Right cardiac atrium (tissue), 5 donors: ENCODE data around the gene ITPRIPL1. TPM values are rescaled to one million over a fixed set of nuclear protein-coding genes. Genes with fewer than 3 reads are reported as not detected.

Experiments
- ATAC-seq, 2 donors: fragments of 200-7000 bp; cut with Tn5 transposase; one replicate each; pipeline versions ENCODE4 v1.8.0 to v1.9.1; 2020; ENCODE audit warnings: moderate library complexity in 2 of 2, mild to moderate bottlenecking in 1 of 2
- DNase-seq, 3 donors: peaks; one replicate each; pipeline ENCODE4 v3.0.0-alpha.2; 2020
- H3K27ac ChIP-seq: one replicate; pipeline ENCODE4 v1.5.1; 2013; ENCODE audit warnings: mild to moderate bottlenecking, low read length, control low read depth, moderate library complexity
- H3K27me3 ChIP-seq: one replicate; pipeline ENCODE4 v1.6.1; 2013; ENCODE audit not compliant: control insufficient read depth, insufficient read depth
- H3K4me1 ChIP-seq: one replicate; pipeline ENCODE4 v1.6.1; 2013; ENCODE audit warnings: low read length; ENCODE audit not compliant: control insufficient read depth, insufficient read depth
- H3K4me3 ChIP-seq: one replicate; pipeline ENCODE4 v1.5.1; 2013; ENCODE audit warnings: low read length, control low read depth
- H3K9me3 ChIP-seq: one replicate; pipeline ENCODE4 v1.6.1; 2013; ENCODE audit warnings: low read length; ENCODE audit not compliant: control insufficient read depth
- whole genome bisulfite sequencing: extraction: QIAGEN DNeasy Blood & Tissue Kit; methylation state at CpG from one replicate; pipeline ENCODE4 v1.1.7; 2013; 5-methylcytosine and 5-hydroxymethylcytosine counted together
- intact Hi-C, 4 donors: fragments of 100-400 bp; cut with DNase I; formaldehyde crosslinking; loops; one replicate each; pipeline versions ENCODE4 v1.11.0 to v1.14.0; 2022 to 2023
- polyA plus RNA-seq: library from polyadenylated mRNA; stranded (reverse); fragments of 200-250 nt; gene quantifications from one replicate; pipeline ENCODE4 v1.2.3, GENCODE V29; 2013
- total RNA-seq, 4 donors: library from RNA; stranded (reverse); fragmentation: NEBNext Ultra II Directional; extraction: Animal tissue kit (Norgen Biotek cat#: 25700); gene quantifications; one replicate each; pipeline ENCODE4 v1.2.1, GENCODE V29; 2021
- donor health status: healthy with polysubstance abuse.
- donor health status: DM: no; HTN: yes; CAD: no.
- donor health status: DM: no; HTN: no; CAD: no.
- donor health status: DM: no; HTN: yes; CAD: no; lungs with severe emphysema.
- donor health status: DM: yes; HTN: yes; CAD: no.

Gene ITPRIPL1
- total and polyA plus RNA-seq, 5 donors, result 0.50 to 1.5 (median 0.68) TPM

DNA sequence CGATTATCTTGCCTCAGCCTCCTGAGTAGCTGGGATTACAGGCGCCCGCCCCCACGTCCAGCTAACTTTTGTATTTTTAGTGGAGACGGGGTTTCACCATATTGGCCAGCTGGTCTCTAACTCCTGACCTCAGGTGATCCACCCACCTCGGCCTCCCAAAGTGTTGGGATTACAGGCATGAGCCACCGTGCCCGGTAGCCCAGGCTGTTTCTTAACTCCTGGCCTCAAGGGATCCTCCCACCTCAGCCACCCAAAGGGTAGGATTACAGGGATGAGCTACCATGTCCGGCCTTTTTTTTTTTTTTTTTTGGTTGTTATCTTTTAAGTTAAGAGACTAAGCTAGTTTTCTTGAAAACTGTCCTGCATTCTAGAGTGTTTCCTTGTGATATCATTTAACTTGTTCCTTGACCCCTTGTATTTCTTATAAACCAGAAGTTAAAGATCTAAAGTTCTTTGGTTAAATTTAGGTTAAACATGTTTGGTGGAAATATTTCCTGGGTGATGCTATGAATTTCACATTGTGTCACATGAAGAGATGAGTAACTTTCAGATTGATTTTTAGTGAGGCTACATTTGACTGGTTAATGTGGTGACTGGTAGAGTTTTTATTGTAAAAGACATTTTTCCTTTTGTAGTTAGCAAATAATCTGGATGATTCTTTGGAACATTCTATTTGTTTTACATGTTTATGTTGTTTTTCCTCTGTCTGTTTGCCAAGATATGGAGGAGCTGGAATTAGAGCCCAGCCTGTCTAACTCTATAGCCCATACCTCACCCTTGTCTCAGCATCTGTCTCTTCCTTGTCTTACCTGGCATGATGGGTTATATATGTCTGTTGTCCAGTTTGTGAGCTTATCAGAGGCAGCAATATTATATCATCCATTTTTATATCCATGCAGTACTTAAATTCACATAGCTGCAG lies 15.6 kb downstream of the ITPRIPL1 start:
- intact Hi-C loops, result no loop called here
- no peak for DNase-seq
- no peaks in the 10 kb centered on the region for H3K9me3 ChIP-seq
- 94% methylated on average over 9 of the region's 9 CpGs for WGBS
- no peaks in the 10 kb centered on the region for H3K27me3 ChIP-seq
- H3K4me1 ChIP-seq, result no peaks in the 10 kb centered on the region
- H3K4me3 ChIP-seq, result no peak overlapping the region
- H3K27ac ChIP-seq, result no peak overlapping the region
- no peak for ATAC-seq

DNA sequence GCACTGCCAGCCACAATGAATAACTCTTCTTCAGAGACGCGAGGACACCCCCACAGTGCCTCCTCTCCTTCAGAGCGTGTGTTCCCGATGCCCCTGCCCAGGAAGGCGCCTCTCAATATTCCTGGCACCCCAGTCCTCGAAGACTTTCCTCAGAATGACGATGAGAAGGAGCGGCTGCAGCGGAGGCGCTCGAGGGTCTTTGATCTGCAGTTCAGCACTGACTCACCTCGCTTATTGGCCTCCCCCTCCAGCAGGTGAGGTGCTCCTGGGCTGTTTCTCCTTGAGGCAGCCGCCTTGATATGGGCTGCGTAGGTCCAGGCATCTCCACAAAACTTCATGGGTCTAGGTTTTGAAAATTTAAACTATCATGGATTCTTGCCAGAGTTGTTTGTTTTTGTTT lies 16.5 kb downstream of the ITPRIPL1 start:
- H3K27me3 ChIP-seq, result no peaks in the 10 kb centered on the region
- H3K27ac ChIP-seq, result no peak overlapping the region
- DNase-seq (no peak), ATAC-seq (no peak)
- no peaks in the 10 kb centered on the region for H3K9me3 ChIP-seq
- intact Hi-C loops, result no loop called here
- H3K4me1 ChIP-seq, result no peaks in the 10 kb centered on the region
- no peak overlapping the region for H3K4me3 ChIP-seq
- WGBS, result 96% methylated on average over 14 of the region's 14 CpGs

GRCh38 chr2:96342085-96342484 lies 17.0 kb downstream of the ITPRIPL1 start:
- ATAC-seq, result peak in 1 of 2 donors; percentile 33
- intact Hi-C loops, result no loop called here
- H3K4me3 ChIP-seq, result no peak overlapping the region

GRCh38 chr2:96344011-96344410 lies 18.9 kb downstream of the ITPRIPL1 start:
- intact Hi-C loops, result no loop called here
- H3K4me3 ChIP-seq, result no peak overlapping the region
- DNase-seq (no peak), ATAC-seq (no peak)
- 86% methylated on average over 5 of the region's 5 CpGs for WGBS
- H3K9me3 ChIP-seq, result no peaks in the 10 kb centered on the region
- H3K27me3 ChIP-seq, result no peaks in the 10 kb centered on the region
- H3K4me1 ChIP-seq, result no peaks in the 10 kb centered on the region
- H3K27ac ChIP-seq, result no peak overlapping the region

More at GRCh38 chr2:96342085-96342484, 17.0 kb downstream of the ITPRIPL1 start:
- Histone ChIP-seq H3K27ac (no peak overlapping the region), H3K27me3 (no peaks in the 10 kb centered on the region), H3K9me3 (no peaks in the 10 kb centered on the region), H3K4me1 (no peaks in the 10 kb centered on the region)
- 79% methylated on average over 6 of the region's 6 CpGs for WGBS
- no peak for DNase-seq

GRCh38 chr2:96345438-96345837 lies 20.3 kb downstream of the ITPRIPL1 start:
- H3K27me3 ChIP-seq, result no peaks in the 10 kb centered on the region
- ATAC-seq, result peak; percentile 66 to 76
- no peak overlapping the region for H3K27ac ChIP-seq
- 62% methylated on average over 4 of the region's 4 CpGs for WGBS
- no peaks in the 10 kb centered on the region for H3K9me3 ChIP-seq
- H3K4me1 ChIP-seq, result no peaks in the 10 kb centered on the region
- H3K4me3 ChIP-seq, result no peak overlapping the region
- DNase-seq, result no peak
- intact Hi-C loops, result no loop called here

DNA sequence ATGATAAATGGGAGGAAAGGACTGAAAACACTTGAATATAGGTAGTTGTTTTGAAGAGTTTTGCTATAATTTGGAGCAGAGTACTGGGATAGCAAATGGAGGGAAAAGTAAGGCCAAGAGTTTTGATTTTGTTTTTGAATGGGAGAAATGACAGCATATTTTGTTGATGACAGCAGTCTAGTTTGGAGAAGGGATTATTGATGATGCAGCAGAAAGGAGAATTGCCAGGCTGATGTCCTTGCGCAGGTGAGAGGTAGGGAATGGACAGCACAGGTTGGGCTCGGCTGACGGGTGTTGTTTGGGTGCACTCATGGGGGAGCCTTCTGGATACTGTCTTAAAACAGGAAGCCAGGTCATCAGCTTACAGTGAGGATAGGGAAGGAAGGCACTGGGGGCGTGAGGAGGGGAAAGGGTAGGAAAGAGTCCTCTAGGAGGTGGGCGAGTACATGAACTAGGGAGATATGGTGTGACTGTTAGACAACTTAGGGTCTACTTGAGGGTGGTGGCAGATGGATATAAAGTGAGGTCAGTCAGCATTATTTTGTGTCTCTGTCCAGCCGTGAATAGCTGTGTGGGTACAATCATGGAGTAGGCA lies 20.8 kb downstream of the ITPRIPL1 start:
- no peak for DNase-seq
- no peak overlapping the region for H3K4me3 ChIP-seq
- no peak overlapping the region for H3K27ac ChIP-seq
- no peaks in the 10 kb centered on the region for H3K27me3 ChIP-seq
- 95% methylated on average over 6 of the region's 6 CpGs for WGBS
- H3K9me3 ChIP-seq, result no peaks in the 10 kb centered on the region
- no peak for ATAC-seq
- H3K4me1 ChIP-seq, result no peaks in the 10 kb centered on the region
- intact Hi-C loops, result no loop called here

GRCh38 chr2:96347395-96347794 lies 22.3 kb downstream of the ITPRIPL1 start:
- H3K4me1 ChIP-seq, result no peaks in the 10 kb centered on the region
- no peak for ATAC-seq
- intact Hi-C loops, result no loop called here
- no peaks in the 10 kb centered on the region for H3K9me3 ChIP-seq
- H3K27ac ChIP-seq, result no peak overlapping the region
- H3K4me3 ChIP-seq, result no peak overlapping the region
- no peaks in the 10 kb centered on the region for H3K27me3 ChIP-seq
- DNase-seq, result no peak
- WGBS, result 85% methylated on average over 1 of the region's 1 CpG

DNA sequence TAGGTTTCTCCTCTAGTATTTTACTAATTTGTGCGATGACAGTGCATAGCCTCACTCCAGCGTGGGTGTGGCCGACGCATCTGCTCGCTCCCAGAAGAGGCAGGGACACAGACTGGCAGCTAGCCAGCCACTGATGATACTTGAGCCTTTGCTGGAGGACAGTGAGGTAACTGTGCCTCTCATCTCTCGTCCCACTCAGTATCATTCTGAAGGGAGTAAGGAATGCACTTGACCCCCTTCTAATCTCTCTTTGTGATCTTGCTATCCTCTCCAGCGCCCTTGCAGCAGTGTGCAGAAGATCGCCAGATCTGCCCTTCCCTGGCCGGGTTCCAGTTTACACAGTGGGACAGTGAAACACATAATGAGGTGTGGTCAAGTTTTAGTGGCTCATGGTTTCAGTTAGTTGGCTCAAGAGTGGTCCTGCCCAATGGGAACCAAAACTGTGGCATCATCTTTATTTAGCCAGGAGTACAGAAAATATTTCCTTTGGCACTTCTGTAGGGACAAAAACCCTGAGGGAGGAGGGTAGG lies 28.0 kb downstream of the ITPRIPL1 start:
- Histone ChIP-seq H3K4me1 (peaks cover 4% of the 10 kb centered on the region), H3K9me3 (no peaks in the 10 kb centered on the region), H3K27me3 (no peaks in the 10 kb centered on the region), H3K4me3 (no peak overlapping the region), H3K27ac (no peak overlapping the region)
- DNase-seq (peak; percentile 76 to 88 (median 86)), ATAC-seq (peak; percentile 64 to 74)
- intact Hi-C loops, result no loop called here
- 20% methylated on average over 9 of the region's 9 CpGs for WGBS

- H3K27me3 ChIP-seq, result no peaks in the 10 kb centered on the region
- no peaks in the 10 kb centered on the region for H3K9me3 ChIP-seq
- peak in 1 of 3 donors; percentile 58 for DNase-seq
- H3K4me1 ChIP-seq, result peaks cover 4% of the 10 kb centered on the region
- peak overlapping the region; percentile 70 for H3K27ac ChIP-seq
- intact Hi-C loops, result no loop called here
- no peak overlapping the region for H3K4me3 ChIP-seq
- WGBS, result 24% methylated on average over 4 of the region's 4 CpGs
- peak; percentile 69 to 84 for ATAC-seq
Observed at GRCh38 chr2:96353606-96354101, 28.5 kb downstream of the ITPRIPL1 start.

DNA sequence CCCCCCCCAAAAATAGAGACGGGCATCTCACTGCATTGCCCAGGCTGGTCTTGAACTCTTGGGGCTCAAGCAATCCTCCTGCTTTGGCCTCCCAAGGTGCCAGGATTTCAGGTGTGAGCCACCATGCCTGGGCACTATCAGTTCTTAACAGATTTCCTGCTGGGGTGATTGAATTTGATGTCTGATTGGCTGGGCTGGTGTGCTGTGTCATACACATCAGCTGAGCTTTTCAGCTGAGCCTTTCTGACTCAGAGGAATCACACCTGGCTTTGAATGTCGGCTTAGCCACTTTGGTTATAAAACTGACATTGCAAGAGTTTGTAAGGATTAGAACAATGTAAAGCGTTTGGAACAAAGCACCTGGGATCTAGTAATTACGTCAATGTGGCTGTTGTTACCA lies 29.4 kb downstream of the ITPRIPL1 start:
- H3K4me3 ChIP-seq, result no peak overlapping the region
- DNase-seq (no peak), ATAC-seq (no peak)
- intact Hi-C loops, result no loop called here
- H3K4me1 ChIP-seq, result peaks cover 4% of the 10 kb centered on the region
- no peaks in the 10 kb centered on the region for H3K27me3 ChIP-seq
- no peak overlapping the region for H3K27ac ChIP-seq
- WGBS, result 88% methylated on average over 4 of the region's 4 CpGs
- no peaks in the 10 kb centered on the region for H3K9me3 ChIP-seq

DNA sequence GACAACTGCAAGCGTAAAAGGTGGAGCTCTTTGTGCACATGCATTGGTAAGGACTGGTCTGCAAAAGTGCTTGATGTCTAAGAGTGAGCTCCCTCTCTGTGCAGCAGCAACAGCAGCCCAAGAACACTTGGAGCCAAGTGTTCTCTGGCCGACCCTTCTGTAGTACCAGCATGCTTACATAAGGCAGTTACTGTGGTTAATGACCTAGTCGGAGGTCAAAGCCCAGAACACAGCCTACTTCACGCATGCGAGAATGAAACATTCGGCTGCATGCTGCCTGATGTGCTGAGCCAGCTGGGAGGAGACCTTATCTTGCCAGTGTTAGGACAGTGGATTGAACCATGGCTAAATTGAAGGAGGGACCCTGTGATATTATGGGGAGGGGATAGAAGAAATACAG lies 31.8 kb downstream of the ITPRIPL1 start:
- H3K4me1 ChIP-seq, result peaks cover 4% of the 10 kb centered on the region
- ATAC-seq (peak in 1 of 2 donors; percentile 42), DNase-seq (peak in 1 of 3 donors; percentile 53)
- H3K27me3 ChIP-seq, result no peaks in the 10 kb centered on the region
- 49% methylated on average over 6 of the region's 6 CpGs for WGBS
- no peak overlapping the region for H3K27ac ChIP-seq
- intact Hi-C loops, result no loop called here
- H3K9me3 ChIP-seq, result no peaks in the 10 kb centered on the region
- H3K4me3 ChIP-seq, result no peak overlapping the region
